Activated CD4-positive, alpha-beta T cell treated with anti-CD3 and anti-CD28 coated beads, Interleukin-2, amount 10 ng/mL, durations not matched to agents 7 days and 5 days (primary cell): ENCODE data around the gene ASH1L. TPM values are rescaled to one million over a fixed set of nuclear protein-coding genes. Genes with fewer than 3 reads are reported as not detected.

Experiments used
- CTCF ChIA-PET: fragments of 350-600 bp; sonication (Branson Sonifier 250); formaldehyde crosslinking; loops from one replicate; lab custom pipeline; 2021; ENCODE audit warnings: antibody characterized with exemption; lab: Charles Lee
- POLR2A ChIA-PET: fragments of 350-600 bp; sonication (Branson Sonifier 250); formaldehyde crosslinking; loops from one replicate; lab custom pipeline; 2021; ENCODE audit warnings: antibody characterized with exemption; lab: Charles Lee
- DNase-seq: peaks from one replicate; pipeline ENCODE4 v3.0.0-alpha.2; 2020
- H3K27ac Mint-ChIP-seq: one replicate; pipeline ENCODE4 v1.8.0; 2021; ENCODE audit warnings: mild to moderate bottlenecking, moderate library complexity, mixed read lengths
- H3K27me3 Mint-ChIP-seq: one replicate; pipeline ENCODE4 v1.8.0; 2021; ENCODE audit warnings: mixed read lengths
- H3K36me3 Mint-ChIP-seq: one replicate; pipeline ENCODE4 v1.8.0; 2021; ENCODE audit warnings: low read depth, mixed read lengths
- H3K4me1 Mint-ChIP-seq: one replicate; pipeline ENCODE4 v1.8.0; 2021; ENCODE audit warnings: mixed read lengths
- H3K4me3 Mint-ChIP-seq: one replicate; pipeline ENCODE4 v1.8.0; 2021; ENCODE audit warnings: mild to moderate bottlenecking, moderate library complexity, mixed read lengths
- H3K9me3 Mint-ChIP-seq: one replicate; pipeline ENCODE4 v1.8.0; 2021; ENCODE audit warnings: mixed read lengths
- total RNA-seq, 2 experiments: library from RNA; stranded (reverse); gene quantifications; one replicate each; pipeline ENCODE4 v1.2.3, GENCODE V29; 2021

Gene ASH1L
- total RNA-seq, 2 experiments from 2014 or later: 42.9 to 44.1 TPM

DNA sequence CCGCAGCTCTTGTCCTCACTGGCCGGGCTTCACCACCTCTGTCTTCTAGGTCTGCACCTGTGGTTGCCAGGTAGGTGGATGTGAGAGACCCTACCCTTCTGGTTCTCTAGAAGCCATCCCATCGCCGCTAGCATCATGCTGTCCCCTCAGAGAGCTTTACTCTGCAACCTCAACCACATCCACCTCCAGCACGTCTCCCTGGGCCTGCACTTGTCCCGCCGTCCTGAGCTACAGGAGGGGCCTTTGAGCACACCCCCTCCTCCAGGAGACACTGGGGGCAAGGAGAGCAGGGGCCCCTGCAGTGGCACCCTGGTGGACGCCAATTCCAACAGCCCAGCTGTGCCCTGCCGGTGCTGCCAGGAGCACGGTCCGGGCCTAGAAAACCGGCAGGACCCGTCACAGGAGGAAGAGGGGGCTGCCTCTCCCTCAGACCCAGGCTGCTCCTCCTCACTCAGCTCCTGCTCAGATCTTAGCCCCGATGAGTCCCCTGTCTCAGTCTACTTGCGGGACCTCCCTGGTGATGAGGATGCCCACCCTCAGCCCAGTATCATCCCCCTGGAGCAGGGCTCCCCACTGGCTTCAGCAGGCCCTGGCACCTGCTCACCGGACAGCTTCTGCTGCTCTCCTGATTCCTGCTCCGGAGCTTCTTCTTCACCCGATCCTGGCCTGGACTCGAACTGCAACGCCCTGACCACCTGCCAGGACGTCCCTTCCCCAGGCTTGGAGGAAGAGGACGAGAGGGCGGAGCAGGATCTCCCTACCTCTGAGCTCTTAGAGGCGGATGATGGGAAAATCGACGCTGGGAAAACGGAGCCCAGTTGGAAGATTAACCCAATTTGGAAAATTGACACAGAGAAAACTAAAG is 240.7 kb downstream of the ASH1L start:
- H3K27ac Mint-ChIP-seq: no peak overlapping the region
- POLR2A ChIA-PET: no interaction called here

DNA sequence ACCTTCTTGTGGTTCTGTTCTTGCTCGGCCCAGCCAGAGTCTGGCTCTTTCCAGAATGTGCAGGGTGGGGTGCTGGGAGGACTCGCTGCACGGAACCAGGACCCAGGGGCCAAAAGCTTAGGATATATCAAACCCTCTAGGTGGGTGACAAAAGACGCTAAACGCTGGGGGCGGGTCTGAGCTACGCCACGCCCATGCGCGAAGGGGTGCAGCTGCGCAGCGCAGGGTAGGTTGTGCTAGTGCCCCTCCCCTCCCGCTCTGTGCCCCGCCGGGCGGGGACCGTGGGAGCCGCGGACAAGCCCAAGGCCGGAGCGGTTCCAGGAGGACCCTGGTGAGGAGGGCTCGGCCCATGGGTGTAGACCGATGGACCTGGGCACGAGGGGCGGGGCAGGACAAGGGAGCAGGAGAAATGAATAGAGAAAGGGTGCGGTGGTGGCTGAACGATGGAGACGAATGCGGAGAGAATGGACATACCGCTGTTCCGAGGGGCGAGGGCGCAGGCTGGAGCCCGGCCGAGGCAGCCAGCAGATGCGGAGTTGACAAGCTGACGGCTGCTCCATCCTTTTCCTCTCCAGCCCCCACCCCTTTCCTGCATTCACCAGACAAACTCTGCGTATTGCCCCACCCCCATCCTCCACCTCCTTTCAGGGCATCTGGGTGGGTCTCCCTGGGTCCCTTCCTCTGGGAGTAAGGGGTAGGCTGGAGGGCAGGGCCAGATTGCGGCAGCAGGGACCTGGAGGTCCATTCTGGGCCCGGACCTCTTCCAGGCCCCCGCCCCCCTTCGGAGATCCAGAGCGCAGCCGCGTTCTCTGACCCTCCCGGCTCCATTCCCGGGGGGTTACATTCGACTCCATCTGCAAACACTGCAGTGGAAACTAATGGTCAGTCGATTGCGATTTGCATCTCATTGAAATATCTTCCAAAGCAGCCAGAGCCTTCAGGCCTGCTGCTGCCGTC is 241.7 kb downstream of the ASH1L start, which contains the start of gene RUSC1:
Gene RUSC1 (plus strand): TSS at position 234 of the 957 bp plus-strand sequence. CDS start 880 bp downstream, outside the sequence.
- peak within 1 kb of the TSS; percentile 62 for H3K27ac Mint-ChIP-seq
- H3K27me3 Mint-ChIP-seq: no peaks in the 10 kb centered on the region
- peaks cover 14% of the 10 kb centered on the region for H3K36me3 Mint-ChIP-seq
- CTCF ChIA-PET: interaction anchor here (0.6 to 5.4 kb wide), 8 partner anchors 14 to 294 kb away, joined by 3 to 60 read pairs (median 3); partner anchors contain the start of gene FDPS
- H3K9me3 Mint-ChIP-seq: no peaks in the 10 kb centered on the region
- DNase-seq: peak; percentile 86
- H3K4me3 Mint-ChIP-seq: peak within 1 kb of the TSS; percentile 65
- POLR2A ChIA-PET: no interaction called here
- peaks cover 48% of the 10 kb centered on the region for H3K4me1 Mint-ChIP-seq

More for the DNA sequence above, 240.7 kb downstream of the ASH1L start:
- peaks cover 52% of the 10 kb centered on the region for H3K4me1 Mint-ChIP-seq
- H3K27me3 Mint-ChIP-seq: no peaks in the 10 kb centered on the region
- DNase-seq: no peak
- H3K9me3 Mint-ChIP-seq: no peaks in the 10 kb centered on the region
- CTCF ChIA-PET: interaction anchor here (0.6 to 5.4 kb wide), 12 partner anchors 8 to 1079 kb away, joined by 3 to 60 read pairs (median 4); partner anchors contain the start of genes FDPS, HCN3 and PKLR
- peak overlapping the region; percentile 65 for H3K4me3 Mint-ChIP-seq
- peaks cover 14% of the 10 kb centered on the region for H3K36me3 Mint-ChIP-seq

GRCh38 chr1:155320252-155320651 is 242.4 kb downstream of the ASH1L start:
- DNase-seq: peak; percentile 19
- Mint-ChIP-seq H3K27me3 (no peaks in the 10 kb centered on the region), H3K36me3 (peaks cover 14% of the 10 kb centered on the region), H3K4me1 (peaks cover 43% of the 10 kb centered on the region), H3K27ac (peak overlapping the region; percentile 62), H3K4me3 (peak overlapping the region; percentile 65), H3K9me3 (no peaks in the 10 kb centered on the region)
- ChIA-PET POLR2A (no interaction called here), CTCF (interaction anchor here (0.6 to 5.4 kb wide), 5 partner anchors 13 to 295 kb away, joined by 3 to 60 read pairs (median 3); partner anchors contain the start of gene FDPS)

DNA sequence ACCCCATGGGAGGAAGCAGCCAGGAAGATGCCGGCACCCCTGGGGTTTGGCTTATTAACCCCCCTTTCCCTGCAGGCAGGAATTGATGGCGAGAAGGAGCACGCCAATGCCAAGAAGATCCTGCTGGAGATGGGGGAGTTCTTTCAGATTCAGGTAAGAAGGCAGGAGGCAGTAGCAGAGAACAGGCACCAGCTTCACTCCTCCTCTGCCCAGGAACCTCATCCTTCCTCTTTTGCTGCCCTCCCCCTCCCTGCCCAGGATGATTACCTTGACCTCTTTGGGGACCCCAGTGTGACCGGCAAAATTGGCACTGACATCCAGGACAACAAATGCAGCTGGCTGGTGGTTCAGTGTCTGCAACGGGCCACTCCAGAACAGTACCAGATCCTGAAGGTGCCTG is 243.1 kb downstream of the ASH1L start:
- no peak overlapping the region for H3K27ac Mint-ChIP-seq
- H3K36me3 Mint-ChIP-seq: peaks cover 18% of the 10 kb centered on the region
- peaks cover 41% of the 10 kb centered on the region for H3K4me1 Mint-ChIP-seq
- CTCF ChIA-PET: interaction anchor here (5.1 kb wide), 1 partner anchor 13 kb away, joined by 39 read pairs; the partner anchor contains the start of gene FDPS
- POLR2A ChIA-PET: interaction anchor here (0.5 kb wide), 1 partner anchor 235 kb away, joined by 4 read pairs; no protein-coding TSS in a partner anchor
- H3K9me3 Mint-ChIP-seq: no peaks in the 10 kb centered on the region
- no peaks in the 10 kb centered on the region for H3K27me3 Mint-ChIP-seq
- no peak for DNase-seq
- no peak overlapping the region for H3K4me3 Mint-ChIP-seq

GRCh38 chr1:155318082-155318481 is 244.5 kb downstream of the ASH1L start:
- no peaks in the 10 kb centered on the region for H3K9me3 Mint-ChIP-seq
- peaks cover 47% of the 10 kb centered on the region for H3K4me1 Mint-ChIP-seq
- CTCF ChIA-PET: interaction anchor here (0.9 to 1.3 kb wide), 3 partner anchors 9 to 67 kb away, joined by 3 read pairs; no protein-coding TSS in a partner anchor
- no peak for DNase-seq
- H3K36me3 Mint-ChIP-seq: peaks cover 27% of the 10 kb centered on the region
- POLR2A ChIA-PET: interaction anchor here (0.5 kb wide), 1 partner anchor 268 kb away, joined by 3 read pairs; no protein-coding TSS in a partner anchor
- no peak overlapping the region for H3K4me3 Mint-ChIP-seq
- peak overlapping the region; percentile 76 for H3K27ac Mint-ChIP-seq
- H3K27me3 Mint-ChIP-seq: no peaks in the 10 kb centered on the region

DNA sequence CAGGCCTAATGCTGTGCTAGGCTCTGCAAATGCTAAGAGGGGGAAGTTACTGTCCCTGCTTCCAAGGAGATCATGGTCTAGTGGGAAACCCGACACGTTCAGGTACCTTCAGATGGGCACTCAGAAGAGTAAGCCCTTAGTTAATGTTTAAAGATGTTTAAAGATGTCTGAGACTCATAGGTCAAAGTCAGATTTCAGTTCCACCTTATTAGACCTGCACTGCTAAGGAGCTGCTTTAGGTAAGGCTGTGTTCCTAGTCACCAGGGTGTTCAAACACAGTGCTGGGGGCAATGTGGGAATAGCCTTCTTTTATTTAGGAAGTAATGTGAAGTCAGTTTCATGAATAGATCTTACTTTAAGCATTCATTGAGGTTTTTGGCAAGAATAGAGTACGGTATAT is 245.7 kb downstream of the ASH1L start:
- Mint-ChIP-seq H3K27ac (no peak overlapping the region), H3K36me3 (peaks cover 36% of the 10 kb centered on the region), H3K4me1 (peaks cover 48% of the 10 kb centered on the region), H3K27me3 (no peaks in the 10 kb centered on the region), H3K4me3 (no peak overlapping the region), H3K9me3 (no peaks in the 10 kb centered on the region)
- CTCF ChIA-PET: interaction anchor here (1.0 kb wide), 1 partner anchor 66 kb away, joined by 3 read pairs; no protein-coding TSS in a partner anchor
- no peak for DNase-seq
- POLR2A ChIA-PET: no interaction called here

DNA sequence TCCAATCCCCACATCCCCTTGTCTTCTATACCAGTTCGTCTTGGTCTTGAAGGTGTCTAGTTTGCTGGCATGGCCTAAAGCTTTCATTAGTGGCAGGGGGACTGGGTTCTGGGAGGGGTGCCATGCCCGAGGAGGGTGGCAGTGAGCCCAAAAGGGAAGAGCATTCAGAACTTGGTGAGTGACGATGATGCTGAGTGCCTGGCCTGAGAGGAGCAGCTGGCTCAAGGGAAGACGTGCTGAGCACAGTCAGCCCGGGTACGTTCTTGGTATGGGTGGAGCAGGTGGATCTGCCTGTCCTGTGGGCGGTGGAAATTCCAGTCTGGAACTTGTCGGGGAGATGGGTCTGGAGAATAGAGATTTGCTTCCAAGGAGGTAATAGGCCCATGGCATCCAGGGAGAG is 249.3 kb downstream of the ASH1L start:
- CTCF ChIA-PET: interaction anchor here (1.5 to 3.9 kb wide), 2 partner anchors 10 to 136 kb away, joined by 3 to 21 read pairs; no protein-coding TSS in a partner anchor
- POLR2A ChIA-PET: no interaction called here
- H3K27ac Mint-ChIP-seq: no peak overlapping the region
- H3K4me1 Mint-ChIP-seq: peaks cover 38% of the 10 kb centered on the region
- H3K4me3 Mint-ChIP-seq: no peak overlapping the region
- no peak for DNase-seq
- no peaks in the 10 kb centered on the region for H3K27me3 Mint-ChIP-seq
- H3K36me3 Mint-ChIP-seq: peaks cover 53% of the 10 kb centered on the region
- H3K9me3 Mint-ChIP-seq: no peaks in the 10 kb centered on the region

GRCh38 chr1:155309423-155310021 is 253.1 kb downstream of the ASH1L start:
- H3K36me3 Mint-ChIP-seq: peaks cover 44% of the 10 kb centered on the region
- ChIA-PET CTCF (interaction anchor here (1.4 to 3.9 kb wide), 3 partner anchors 9 to 59 kb away, joined by 4 to 21 read pairs (median 14); no protein-coding TSS in a partner anchor), POLR2A (no interaction called here)
- no peaks in the 10 kb centered on the region for H3K9me3 Mint-ChIP-seq
- H3K27me3 Mint-ChIP-seq: no peaks in the 10 kb centered on the region
- peak overlapping the region; percentile 97 for H3K4me3 Mint-ChIP-seq
- H3K27ac Mint-ChIP-seq: peak overlapping the region; percentile 97
- H3K4me1 Mint-ChIP-seq: peaks cover 44% of the 10 kb centered on the region
- DNase-seq: no peak

GRCh38 chr1:155308493-155309422 is 253.8 kb downstream of the ASH1L start, which contains the start of gene FDPS:
Gene FDPS (plus strand): TSS chr1:155308866. CDS start chr1:155309790, 924 bp downstream.
- CTCF ChIA-PET: interaction anchor here (0.6 to 3.9 kb wide), 9 partner anchors 13 to 234 kb away, joined by 3 to 39 read pairs (median 4); partner anchors contain the start of genes RUSC1 and SCAMP3

GRCh38 chr1:155307247-155307740 is 255.3 kb downstream of the ASH1L start:
- H3K9me3 Mint-ChIP-seq: no peaks in the 10 kb centered on the region
- H3K36me3 Mint-ChIP-seq: peaks cover 29% of the 10 kb centered on the region
- peaks cover 34% of the 10 kb centered on the region for H3K4me1 Mint-ChIP-seq
- H3K27me3 Mint-ChIP-seq: peaks cover 2% of the 10 kb centered on the region
- ChIA-PET CTCF (interaction anchor here (0.6 to 3.9 kb wide), 11 partner anchors 11 to 86 kb away, joined by 3 to 39 read pairs (median 3); partner anchors contain the start of genes RUSC1 and SCAMP3), POLR2A (no interaction called here)
- H3K4me3 Mint-ChIP-seq: peak overlapping the region; percentile 97
- peak overlapping the region; percentile 97 for H3K27ac Mint-ChIP-seq
- no peak for DNase-seq

More at GRCh38 chr1:155308493-155309422, 253.8 kb downstream of the ASH1L start, which contains the start of gene FDPS:
- peak; percentile 99 for DNase-seq
- Mint-ChIP-seq H3K9me3 (no peaks in the 10 kb centered on the region), H3K27me3 (no peaks in the 10 kb centered on the region), H3K27ac (peak within 1 kb of the TSS; percentile 97), H3K4me3 (peak within 1 kb of the TSS; percentile 97), H3K4me1 (peaks cover 44% of the 10 kb centered on the region), H3K36me3 (peaks cover 41% of the 10 kb centered on the region)
- POLR2A ChIA-PET: interaction anchor here (0.5 kb wide), 1 partner anchor 32 kb away, joined by 10 read pairs; no protein-coding TSS in a partner anchor
